ENCODE results near the gene SAPCD1. TPM values are rescaled to one million over a fixed set of nuclear protein-coding genes. Genes with fewer than 3 reads are reported as not detected.

SAPCD1 gene
- total and polyA plus RNA-seq, 2 donors (not counting 3 experiments of a cell fraction or from before 2014, with no cell fraction given) = 1.6 to 11.7 TPM

- no peak overlapping the region for H3K4me3 ChIP-seq (replicated peaks in 1 of 3; ENCODE audit: insufficient read depth in 1 of 3, low read depth in 1 of 3, low read length in 3 of 3)
Measured at GRCh38 chr6:31744422-31744821, 18.0 kb upstream of the SAPCD1 start.

More at GRCh38 chr6:31744422-31744821, 18.0 kb upstream of the SAPCD1 start:
- ChIA-PET CTCF (no interaction called here), POLR2A (no interaction called here)
- TF ChIP-seq POLR2AphosphoS5 (IDR thresholded peaks at IDR 0.05; ENCODE audit: insufficient read depth, low read depth, low read length) (no peak), GATA2 (IDR thresholded peaks at IDR 0.05; ENCODE audit: insufficient read depth, insufficient read length, low read depth, low read length) (no peak), FOS (IDR thresholded peaks at IDR 0.05; ENCODE audit: borderline replicate concordance, insufficient read depth, low read length) (no peak), JUN (IDR thresholded peaks at IDR 0.05; ENCODE audit: borderline replicate concordance, insufficient read depth, insufficient read length, low read depth) (no peak), CTCF (IDR thresholded peaks at IDR 0.05; ENCODE audit: extremely low read depth in 1 of 2, insufficient read depth in 1 of 2, low read depth in 1 of 2, low read length in 2 of 2) (no peak), POLR2A (IDR thresholded peaks at IDR 0.05; ENCODE audit: low read depth, low read length) (no peak), EZH2 (IDR thresholded peaks at IDR 0.05; ENCODE audit: borderline replicate concordance, low read depth, low read length, severe bottlenecking) (no peak), MYC (IDR thresholded peaks at IDR 0.05; ENCODE audit: low read depth, low read length) (no peak), MAX (IDR thresholded peaks at IDR 0.05; ENCODE audit: insufficient read depth, insufficient read length) (no peak)
- FAIRE-seq (no peak), DNase-seq (ENCODE audit: low read depth, low spot score) (no peak)
- Histone ChIP-seq H2AFZ (ENCODE audit: low read depth, low read length) (no peak overlapping the region), H3K9ac (replicated peaks; ENCODE audit: extremely low read depth, insufficient read depth, low read length) (no peak overlapping the region), H3K9me3 (replicated peaks; ENCODE audit: control insufficient read depth, insufficient read depth, low read length) (no peaks in the 10 kb centered on the region), H4K20me1 (replicated peaks; ENCODE audit: control insufficient read depth, extremely low read depth, insufficient read depth, low read length) (no peaks in the 10 kb centered on the region), H3K4me1 (ENCODE audit: control insufficient read depth, extremely low read depth, insufficient read depth, low read length) (peaks cover under 1% of the 10 kb centered on the region), H3K36me3 (ENCODE audit: control insufficient read depth in 2 of 2, extremely low read depth in 1 of 2, insufficient read depth in 2 of 2, low read length in 2 of 2) (no peaks in the 10 kb centered on the region), H3K27ac (ENCODE audit: insufficient read depth, low read depth, low read length) (no peak overlapping the region), H3K4me2 (ENCODE audit: insufficient read depth, low read length) (no peak overlapping the region), H3K9me1 (replicated peaks; ENCODE audit: control insufficient read depth, extremely low read depth, insufficient read depth, low read length) (no peaks in the 10 kb centered on the region), H3K27me3 (ENCODE audit: control insufficient read depth in 2 of 2, insufficient read depth in 2 of 2, low read length in 2 of 2) (no peaks in the 10 kb centered on the region), H3K79me2 (ENCODE audit: control insufficient read depth, insufficient read depth, low read length) (peaks cover 3% of the 10 kb centered on the region)
- BruUV-seq (replicated peaks) = no TSS peak
- intact Hi-C loops (cut with micrococcal nuclease) (no loop called here), dilution Hi-C loops (cut with MboI; ENCODE audit: extremely low pct_ligation_motif_present, low sequenced_read_pairs) (no loop called here)

Measured in endothelial cell of umbilical vein (primary cell).